ENCODE results near the gene KLHL40. TPM values are rescaled to one million over a fixed set of nuclear protein-coding genes. Genes with fewer than 3 reads are reported as not detected.

KLHL40 gene
- total RNA-seq, 1 donor from 2014 or later, result not detected

DNA sequence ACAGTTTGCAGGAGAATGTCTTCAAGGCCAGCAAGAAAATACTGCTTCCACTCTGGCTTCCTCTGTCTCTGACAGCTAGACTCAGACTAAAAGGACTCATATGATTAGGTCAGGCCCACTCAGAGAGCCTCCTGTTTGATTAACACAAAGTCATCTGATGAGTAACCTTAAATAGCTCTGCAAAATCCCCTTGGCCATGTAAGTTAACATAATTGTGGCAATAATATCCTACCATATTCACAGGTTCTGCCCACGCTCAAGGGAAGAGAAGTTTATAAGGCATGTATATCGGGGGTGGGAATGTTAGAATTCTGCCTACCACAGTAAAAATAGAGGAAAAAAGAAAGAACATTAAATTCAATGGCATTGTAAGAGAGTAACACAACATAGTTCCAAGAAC lies 37.9 kb downstream of the KLHL40 start:
- DNase-seq, result no peak

DNA sequence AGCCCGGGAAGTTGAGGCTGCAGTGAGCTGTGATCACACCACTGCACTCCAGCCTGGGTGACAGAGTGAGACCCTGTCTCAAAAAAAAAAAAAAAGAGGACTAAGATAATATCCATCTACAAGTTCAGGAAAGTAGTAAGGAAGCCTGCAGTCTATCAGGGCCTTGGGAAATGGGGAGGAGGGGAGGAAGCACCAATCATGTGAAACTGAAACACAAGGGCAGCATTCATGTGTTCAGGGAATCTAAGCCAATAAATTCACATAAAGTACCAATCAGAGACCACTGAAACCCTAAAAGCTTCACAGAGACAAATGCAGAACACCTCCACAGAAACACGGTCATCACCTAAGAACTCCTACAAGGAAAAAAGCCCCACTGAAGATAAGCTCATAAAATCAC lies 40.1 kb downstream of the KLHL40 start:
- DNase-seq, result no peak

DNA sequence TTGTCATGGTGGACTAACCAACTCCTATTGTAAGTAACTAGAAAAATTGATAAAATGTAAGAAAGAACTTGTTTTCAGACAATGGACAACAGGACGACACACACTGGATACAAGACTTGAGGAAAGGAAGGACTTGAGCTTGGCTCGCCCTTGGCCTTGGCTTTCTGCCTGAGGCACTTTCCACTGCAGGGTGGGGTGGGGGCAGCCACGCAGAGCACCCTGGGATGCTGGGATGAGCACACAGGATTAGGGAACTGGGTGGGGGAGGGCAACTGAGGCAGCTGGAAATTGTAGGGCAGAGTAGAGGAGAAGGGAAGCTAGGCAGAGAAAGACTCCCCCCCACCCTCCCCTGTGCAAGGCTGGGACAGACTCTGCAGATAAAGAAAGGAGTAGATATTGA lies 42.7 kb downstream of the KLHL40 start:
- no peak for DNase-seq

DNA sequence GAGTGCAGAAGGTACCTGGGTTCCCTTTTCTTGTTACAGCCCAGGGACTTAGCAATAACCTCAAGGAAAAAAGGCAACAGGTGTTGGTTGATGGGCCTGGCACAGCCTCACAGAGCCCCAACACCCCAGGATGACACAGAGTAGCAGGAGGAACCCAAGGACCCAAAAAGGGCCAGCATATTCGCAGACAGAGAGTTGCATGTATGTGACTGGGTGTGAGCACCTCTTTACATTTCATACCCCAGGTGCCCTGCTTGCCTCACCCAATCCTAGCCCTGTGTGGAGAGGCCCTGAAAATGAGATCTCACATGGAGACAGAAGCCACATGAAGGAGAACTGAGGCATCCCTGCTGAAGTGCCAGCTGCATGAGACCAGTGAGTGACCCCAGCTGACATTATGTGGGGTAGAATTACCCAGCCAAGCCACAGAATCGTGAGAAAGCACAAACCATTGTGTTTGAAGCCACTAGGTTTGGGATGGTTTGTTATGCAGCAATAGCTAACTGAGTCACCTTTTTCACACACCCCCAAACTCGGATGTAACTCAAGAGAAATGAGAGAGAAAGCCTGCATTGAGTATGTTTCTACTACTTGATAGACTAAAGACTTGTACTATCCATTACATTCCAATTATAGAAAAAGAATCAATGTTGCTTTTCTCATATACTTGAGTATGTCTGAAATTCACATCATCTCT lies 43.5 kb downstream of the KLHL40 start:
- DNase-seq, result no peak

DNA sequence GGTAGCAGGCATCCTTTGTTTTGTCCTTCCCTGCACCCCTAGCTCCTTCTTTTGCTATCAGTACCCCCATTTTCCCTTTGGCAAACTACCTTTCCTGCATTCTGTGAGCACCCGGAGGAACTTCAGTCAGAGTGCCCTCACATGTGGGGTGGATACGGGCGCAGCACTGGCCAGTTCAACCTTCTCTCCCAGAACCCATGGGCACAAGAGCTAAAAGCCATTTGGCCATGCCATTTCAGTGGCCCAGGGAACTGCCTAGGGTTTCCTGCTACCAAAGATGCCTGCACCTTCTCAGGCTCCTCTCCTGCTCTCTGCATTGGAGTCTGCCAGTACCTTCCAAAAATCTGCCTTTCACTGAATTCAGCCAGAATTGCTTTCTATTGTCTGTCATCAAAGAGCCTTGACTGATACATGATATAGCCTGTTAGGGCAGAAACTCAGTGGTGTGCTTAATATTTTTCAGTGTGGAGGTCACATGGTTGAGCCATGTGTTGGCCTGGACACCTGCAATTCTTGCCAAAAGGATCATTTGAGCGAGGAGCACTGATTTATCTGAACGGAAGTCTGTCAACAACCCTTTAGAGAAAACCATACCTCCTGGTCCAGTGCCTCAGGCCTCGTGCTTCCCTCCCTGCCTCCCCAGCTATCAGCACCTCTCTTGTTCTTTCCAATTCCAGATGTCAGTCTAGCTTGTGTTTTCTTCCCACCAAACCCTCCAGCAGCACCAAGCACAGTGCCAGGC lies 44.2 kb downstream of the KLHL40 start:
- DNase-seq, result no peak

DNA sequence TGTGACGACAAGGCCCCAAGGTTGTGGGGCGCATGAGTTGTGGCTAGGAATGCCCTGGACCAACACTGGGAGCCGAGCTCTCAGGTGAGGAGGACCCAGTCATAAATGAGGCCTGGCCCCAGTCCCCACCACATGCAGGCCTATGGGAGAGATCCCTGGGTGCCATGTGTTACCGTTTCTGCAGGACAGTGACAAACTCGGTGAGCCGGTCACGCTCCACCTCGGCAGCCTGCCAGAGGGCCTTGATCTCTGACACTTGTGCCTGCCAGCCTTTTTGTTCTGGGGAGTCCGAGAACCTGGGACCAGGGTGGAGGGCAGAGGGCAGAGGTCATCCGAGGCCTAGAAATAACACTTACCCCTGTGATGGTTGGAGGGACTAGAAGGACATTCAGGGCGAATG lies 45.0 kb downstream of the KLHL40 start:
- no peak for DNase-seq

DNA sequence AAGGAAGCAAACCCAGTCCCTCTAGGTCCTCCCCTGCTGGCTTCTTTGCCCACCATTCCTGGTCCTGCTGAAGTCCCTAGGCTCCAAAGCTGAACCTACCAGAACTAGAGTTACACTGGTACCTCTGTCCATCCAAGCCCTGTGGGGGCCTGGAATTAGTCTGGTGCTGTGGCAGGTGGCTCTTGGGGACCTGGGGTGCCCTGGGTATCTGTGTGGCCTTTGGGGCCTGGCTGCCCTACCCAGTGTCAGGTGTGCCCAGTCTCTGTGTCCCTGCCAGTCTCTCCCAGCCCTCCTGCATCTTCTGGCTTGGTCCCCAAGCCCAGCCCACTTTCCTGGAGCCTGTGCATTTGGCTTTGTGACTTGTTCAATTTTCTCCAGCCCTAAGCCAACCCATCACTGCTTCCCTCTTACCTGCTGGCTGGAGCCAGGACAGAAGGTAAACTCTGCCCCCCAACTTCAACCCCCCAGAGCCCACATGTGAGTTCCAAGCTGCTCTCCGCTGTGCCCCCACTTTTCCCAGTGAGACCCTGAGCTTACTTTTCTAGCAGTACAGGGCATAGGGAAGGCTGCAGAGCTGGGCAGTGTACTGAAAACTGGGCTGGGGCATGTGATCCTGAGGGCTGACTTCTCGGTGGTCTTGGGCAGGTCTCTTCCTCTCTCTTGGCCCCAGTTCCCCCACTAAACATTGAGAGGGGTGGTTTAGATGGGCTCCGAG lies 45.5 kb downstream of the KLHL40 start:
- no peak for DNase-seq

DNA sequence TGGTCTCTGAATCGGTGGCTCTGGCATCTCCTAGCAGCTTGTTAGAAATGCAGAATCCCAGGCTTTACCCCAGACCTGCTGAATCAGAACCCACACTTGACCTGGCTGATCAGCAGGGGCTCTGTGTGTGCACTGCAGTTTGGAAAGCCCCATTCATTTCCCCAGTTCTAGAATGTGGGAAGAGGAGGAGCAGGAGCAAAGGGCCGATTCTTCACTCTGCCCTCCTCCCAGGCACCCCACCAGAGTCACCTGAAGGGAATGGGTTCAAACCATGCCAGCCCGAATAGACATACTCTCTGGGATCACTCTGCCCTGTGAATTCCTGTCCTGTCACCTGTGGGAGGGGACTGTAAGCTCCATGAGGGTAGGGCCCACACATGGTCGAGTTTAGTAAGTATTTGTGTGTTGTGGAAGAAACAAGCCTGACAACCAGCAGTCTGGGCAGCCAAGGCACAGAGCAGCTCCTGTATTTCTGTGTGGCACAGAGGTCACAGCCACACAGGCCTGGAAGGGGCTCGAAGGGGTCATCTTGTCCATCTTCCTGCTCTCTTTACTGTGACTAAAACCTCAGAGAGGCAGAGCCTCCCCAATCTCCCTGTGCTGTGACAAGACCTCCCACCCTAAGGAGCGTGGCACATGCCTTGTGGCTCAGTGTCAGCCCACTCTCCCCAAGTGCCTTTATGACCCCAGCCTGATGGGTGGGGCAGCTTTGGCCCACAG lies 46.3 kb downstream of the KLHL40 start:
- no peak for DNase-seq

DNA sequence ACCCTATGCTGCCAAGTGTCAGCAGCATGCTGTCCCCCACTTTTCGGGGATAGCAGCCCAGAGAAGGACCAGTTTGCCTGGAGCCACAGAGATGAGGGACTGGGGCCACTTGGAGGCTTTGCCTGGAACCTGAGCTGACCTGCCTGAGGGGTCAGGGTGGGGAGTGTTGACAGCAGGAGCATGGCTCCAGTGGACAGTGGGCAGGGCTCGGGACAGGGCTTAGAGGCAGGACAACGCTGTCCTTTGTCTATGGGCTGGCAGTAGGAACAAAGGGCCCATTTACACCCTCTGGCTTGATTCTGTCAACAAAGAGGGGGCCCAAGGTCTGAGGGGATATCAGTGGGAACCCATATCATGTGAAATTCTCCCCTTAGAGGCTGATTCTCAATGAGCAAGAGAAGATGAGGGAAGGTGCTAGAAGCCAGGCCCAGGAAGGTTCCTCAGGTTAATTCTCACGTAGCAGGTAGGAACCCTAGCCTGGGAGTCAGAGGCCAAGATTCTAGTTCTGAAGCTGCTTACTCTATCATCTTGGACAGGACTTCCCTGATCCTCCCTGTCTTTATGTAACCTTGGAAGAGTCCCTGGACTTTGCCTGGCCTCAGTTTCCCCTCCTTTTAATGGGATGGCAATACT lies 47.0 kb downstream of the KLHL40 start:
- peak; percentile 77 for DNase-seq

DNA sequence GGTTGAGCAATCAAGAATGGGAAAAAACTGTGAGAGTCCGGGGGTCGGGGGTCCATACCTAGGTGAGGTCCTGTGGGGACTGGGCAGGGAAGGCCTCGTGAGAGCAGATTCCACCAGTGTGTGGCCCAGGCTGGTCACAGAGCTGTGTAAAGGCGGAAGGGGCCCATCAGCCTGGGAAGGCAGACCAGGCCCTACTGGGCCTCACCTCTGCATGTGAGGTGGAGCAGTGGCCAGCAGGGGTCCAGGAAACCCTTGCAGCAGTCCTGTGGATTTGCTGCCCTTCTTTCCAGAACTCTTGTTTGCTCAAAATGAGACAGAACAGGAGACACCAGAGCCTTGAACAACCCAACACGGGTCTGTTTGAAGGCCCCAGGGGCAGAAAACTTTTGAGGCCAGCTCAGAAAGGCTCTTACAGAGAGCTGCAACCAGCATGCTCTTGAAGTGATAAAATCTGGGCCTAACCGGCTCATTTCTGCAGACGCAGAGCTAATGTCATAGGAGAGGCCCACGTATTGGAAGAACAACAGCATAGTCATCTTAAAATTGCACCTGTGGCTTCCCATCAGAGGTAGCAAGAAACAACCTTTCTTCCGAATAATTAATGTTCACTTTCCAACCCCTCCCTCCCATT lies 47.6 kb downstream of the KLHL40 start:
- DNase-seq, result no peak

DNA sequence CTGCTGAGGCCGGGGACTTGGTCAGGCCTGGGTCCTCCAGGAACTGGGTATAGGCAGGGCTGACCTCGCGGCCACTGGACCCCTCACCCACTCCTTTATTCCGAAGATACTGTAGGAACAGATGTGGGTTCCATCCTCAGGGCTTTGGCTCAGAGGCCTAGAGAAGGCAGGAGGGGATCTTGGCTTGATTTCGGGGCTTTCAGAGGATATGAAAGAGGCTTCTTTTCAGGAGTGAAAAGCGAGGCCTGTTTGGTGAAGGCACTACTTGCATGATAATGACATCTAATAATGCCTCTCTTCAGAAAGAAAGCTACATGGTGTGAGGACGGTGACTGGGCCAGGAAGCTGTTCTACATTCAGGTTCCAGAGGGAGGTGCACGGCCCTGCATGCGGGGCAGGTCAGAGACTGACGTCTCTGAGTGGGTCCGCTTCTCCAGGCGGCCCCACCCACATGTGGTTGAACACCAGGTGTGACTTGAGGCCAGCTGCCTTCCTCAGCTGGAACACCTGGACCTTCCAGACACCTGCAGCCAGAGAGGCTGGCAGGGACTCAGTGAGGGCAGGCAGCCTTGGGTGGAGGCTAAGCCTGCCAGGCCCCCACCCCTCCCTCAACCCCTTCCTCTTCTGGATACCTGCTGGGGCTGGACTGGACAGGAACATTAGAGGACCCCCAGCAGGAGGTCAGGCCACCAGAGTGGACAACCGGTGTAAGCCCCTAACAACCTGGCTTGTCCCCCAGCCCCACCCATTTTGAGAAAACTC lies 48.3 kb downstream of the KLHL40 start:
- DNase-seq, result peak; percentile 58

DNA sequence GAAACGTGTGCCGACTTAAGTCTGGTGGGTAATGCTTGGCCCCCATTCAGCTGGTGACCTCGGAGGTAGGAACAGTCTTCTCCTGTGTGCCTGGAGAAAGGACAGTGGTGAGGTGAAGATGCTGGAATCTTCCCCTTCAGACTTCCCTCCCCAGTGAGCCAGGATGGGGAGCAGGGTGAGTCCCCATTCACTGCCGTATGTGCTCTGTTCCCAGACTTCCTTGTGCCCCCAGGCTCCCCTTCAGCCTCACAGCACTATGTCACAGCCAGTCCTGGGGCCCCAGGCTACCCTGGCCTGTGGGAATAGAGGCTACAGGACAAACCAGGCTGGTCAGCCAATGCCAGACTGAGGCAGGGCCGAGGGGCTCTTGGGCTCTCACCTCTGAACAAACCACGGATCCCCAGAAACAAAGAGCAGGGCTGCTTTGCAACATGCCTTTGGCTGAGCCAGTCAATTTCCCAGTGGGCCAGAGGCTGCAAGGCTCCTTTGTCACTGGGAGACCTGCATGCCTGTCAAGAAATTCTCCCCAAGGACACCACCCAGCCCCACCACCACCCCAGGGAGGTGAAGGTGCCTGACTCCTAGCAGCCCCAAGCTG lies 49.0 kb downstream of the KLHL40 start:
- DNase-seq, result no peak

DNA sequence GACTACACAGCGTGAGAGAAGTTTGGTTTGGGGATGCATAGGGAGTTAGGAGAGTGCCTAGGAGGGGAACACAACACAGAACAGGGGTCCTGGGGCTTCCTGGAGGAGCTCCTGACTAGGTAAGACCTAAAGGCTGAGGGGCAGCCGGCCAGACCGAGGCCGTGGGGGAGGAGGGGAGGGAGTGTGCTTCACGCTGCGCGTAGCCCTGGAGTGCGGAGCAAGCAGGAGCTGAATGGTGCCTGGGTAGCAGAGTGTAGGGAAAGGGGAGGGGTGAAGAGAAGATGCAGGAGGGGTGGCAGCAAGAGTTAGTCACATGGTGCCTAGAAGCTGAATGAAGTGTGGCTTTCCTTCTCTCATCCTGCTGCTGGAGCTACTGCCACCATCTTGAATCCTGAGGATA lies 49.7 kb downstream of the KLHL40 start:
- no peak for DNase-seq

DNA sequence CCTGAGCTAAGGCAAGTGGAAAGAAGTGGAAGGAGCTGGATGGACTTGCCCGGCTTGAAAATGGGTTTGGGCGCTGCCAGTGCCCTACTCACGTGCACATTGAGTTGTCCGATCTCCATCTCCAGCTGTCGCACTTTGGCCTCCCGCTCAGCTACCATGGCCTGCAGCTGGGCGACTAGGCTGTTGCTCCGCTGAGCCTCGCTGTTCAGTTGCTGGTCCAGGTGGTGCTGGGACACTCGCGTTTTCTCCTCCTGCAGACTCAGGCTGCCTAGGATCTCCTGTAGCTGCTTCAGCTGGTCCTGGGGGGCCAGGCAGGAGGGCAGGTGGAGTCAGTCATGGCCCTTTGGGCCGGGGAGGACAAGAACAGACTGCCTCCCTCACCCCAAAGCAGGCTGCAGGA lies 50.3 kb downstream of the KLHL40 start:
- no peak for DNase-seq

DNA sequence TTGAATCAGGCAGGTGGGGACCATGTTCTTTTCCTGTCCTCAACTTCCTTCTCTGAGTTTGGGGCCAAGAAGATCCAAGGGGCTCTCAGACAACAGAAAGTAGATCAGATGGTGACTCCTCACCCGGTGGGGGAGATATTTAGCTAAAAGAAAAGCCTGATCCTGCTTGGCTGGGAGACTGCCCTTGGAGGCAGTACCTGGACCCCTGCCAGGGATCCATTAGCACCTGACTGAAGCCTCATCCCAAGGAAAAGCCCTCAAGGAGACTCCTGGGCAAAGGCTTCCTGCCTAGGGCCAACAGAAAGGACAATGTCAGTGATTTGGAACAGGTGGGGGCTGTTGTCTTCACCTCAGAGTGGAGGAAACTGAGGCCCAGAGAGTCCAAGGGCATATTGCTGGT lies 50.7 kb downstream of the KLHL40 start:
- no peak for DNase-seq

DNA sequence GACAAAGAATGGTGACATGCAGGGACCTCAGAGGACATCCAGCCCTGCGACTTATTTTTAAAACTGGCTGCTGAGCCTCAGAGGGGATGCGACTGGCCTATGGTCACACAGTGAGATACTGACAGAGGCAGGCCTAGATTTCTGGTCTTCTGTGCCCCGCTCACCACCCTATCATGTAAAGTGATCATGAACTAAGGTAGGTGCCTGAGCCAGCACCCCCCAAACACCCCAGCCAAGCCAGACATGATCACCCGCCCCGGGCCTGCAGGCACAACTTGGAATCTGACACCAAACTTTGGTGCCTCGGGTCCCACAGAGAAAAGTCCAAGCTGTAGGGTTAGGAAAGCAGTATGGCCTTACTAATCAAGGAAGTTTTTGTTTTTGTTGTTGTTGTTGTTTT lies 51.2 kb downstream of the KLHL40 start:
- no peak for DNase-seq

DNA sequence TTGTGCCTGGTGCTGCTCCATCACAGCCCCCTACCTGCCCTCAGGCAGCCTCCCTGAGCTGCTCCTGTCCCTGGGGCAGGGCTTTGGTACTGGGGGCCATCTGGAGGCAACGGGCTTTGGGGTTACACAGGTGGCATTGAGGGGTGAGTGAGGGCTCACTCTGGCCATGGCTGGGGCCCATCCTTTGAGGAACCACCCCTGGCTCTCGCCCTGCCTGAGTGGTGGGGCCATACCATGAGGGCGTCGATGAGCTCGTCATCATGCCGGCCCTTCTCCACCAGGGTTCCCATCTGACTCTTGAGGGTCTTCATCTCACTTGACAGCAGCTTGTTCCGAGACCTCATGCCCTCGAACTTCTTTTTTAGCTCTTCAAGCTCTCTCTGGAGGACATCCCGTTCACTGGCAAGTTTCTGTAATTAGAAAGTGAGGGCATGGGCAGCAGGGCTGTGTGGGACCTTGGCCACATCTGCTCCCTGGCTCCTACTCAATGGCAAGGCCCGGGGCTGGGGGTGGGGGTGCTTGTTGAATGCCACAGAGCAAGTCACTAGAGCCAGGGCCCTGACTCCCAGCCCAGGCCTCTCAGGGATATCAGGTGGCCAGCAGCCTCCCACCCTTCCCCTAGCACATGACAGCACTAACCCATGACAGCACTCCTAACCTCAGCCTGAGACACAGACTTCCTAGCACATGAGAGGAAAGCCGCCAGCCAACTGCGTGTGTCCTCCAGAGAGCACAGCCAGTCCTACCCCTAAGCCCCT lies 54.2 kb downstream of the KLHL40 start:
- peak; percentile 70 for DNase-seq

DNA sequence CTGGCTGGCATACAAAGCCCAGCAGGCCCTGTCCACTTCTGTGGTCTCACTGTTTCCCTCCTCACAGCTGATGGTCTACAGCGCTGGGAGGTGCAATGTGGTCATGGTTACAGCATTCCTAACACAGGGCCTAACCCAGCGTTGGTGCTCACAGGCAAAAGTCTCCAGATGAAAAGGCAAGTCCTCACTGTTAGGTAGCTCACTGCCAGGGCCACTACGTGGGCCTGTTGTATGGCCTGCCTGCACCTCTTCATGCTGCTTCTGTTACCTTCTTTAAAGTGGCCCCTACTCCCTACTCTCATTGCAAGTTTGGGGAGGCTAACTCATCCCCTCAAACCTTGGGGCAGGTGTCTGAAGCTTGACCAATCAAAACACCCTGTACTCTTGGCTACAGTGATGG lies 56.5 kb downstream of the KLHL40 start:
- DNase-seq, result no peak
